AG04450 (cell line): Measurements from ENCODE around the gene OTOF. TPM values are rescaled to one million over a fixed set of nuclear protein-coding genes. Genes with fewer than 3 reads are reported as not detected.
A peak's percentile ranks its signal among the peaks of the same experiment; 100 is the strongest.

ENCODE experiments used
- CTCF ChIA-PET: fragments of 300-600, 350-600 bp; formaldehyde crosslinking; extraction: SDS; loops from one replicate; lab custom pipeline; 2022; ENCODE audit warnings: antibody characterized with exemption, inconsistent platforms; lab: Charles Lee
- POLR2A ChIA-PET: fragments of 350-600 bp; formaldehyde crosslinking; extraction: SDS; loops from one replicate; lab custom pipeline; 2021; ENCODE audit warnings: antibody characterized with exemption, inconsistent platforms; lab: Yijun Ruan, JAX
- DNase-seq: peaks from one replicate; pipeline ENCODE4 v3.0.0-alpha.2; 2011; ENCODE audit warnings: low read depth, low spot score
- H3K27ac ChIP-seq: one replicate; pipeline ENCODE4 v1.5.1; 2012; ENCODE audit warnings: low read depth, low read length, control low read depth
- H3K27me3 ChIP-seq: one replicate; pipeline ENCODE4 v1.6.0; 2012; ENCODE audit warnings: low read length; ENCODE audit not compliant: control insufficient read depth, insufficient read depth
- H3K4me3 ChIP-seq: 2 replicates; pipeline ENCODE4 v1.5.1; 2011; ENCODE audit warnings: mild to moderate bottlenecking, low read depth, low read length, control low read depth
- H3K9me3 ChIP-seq: 2 replicates; pipeline ENCODE4 v1.5.1; 2012; ENCODE audit warnings: low read length; ENCODE audit not compliant: control insufficient read depth, insufficient read depth
- polyA plus RNA-seq: library from polyadenylated mRNA; depleted of rRNA; stranded (reverse); fragments of >200 nt; gene quantifications from 2 replicates; pipeline ENCODE4 v1.2.3, GENCODE V29; 2011
- TF ChIP-seq, protein P1 (sequence below): IDR thresholded peaks from 2 replicates; pipeline ENCODE4 v1.5.1; 2011; ENCODE audit warnings: low read depth, low read length, control low read depth, inconsistent platforms

Gene OTOF
- polyA plus RNA-seq, 1 experiment = not detected

DNA sequence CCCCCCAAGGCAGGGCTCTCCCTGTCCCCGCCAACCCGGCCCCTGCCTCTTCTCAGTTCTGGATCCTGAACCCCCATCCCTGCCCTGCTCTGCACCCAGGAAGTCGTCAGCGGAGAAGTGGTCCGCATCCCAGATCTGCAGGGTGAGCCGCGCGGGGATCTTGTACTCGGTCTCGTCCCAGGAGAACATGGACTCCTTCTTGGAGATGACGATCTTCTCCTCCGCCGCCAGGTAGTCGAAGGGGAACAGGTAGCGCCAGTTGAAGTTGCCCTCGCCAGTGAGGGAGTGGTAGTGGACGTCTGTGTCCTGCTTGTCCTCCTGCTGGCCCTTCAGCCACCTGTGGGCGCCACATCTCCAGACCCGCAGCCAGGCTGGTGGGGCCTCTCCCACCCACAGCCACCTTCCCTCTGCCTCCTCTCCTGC is 16.3 kb downstream of the OTOF start:
- TF ChIP-seq, protein P1, sequence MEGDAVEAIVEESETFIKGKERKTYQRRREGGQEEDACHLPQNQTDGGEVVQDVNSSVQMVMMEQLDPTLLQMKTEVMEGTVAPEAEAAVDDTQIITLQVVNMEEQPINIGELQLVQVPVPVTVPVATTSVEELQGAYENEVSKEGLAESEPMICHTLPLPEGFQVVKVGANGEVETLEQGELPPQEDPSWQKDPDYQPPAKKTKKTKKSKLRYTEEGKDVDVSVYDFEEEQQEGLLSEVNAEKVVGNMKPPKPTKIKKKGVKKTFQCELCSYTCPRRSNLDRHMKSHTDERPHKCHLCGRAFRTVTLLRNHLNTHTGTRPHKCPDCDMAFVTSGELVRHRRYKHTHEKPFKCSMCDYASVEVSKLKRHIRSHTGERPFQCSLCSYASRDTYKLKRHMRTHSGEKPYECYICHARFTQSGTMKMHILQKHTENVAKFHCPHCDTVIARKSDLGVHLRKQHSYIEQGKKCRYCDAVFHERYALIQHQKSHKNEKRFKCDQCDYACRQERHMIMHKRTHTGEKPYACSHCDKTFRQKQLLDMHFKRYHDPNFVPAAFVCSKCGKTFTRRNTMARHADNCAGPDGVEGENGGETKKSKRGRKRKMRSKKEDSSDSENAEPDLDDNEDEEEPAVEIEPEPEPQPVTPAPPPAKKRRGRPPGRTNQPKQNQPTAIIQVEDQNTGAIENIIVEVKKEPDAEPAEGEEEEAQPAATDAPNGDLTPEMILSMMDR = no peak
- DNase-seq = no peak
- POLR2A ChIA-PET = no interaction called here
- CTCF ChIA-PET = no interaction called here
- Histone ChIP-seq H3K4me3 (no peak overlapping the region), H3K9me3 (no peaks in the 10 kb centered on the region; the same call in 1 of the 2 replicates), H3K27me3 (peaks cover 10% of the 10 kb centered on the region), H3K27ac (no peak overlapping the region)

DNA sequence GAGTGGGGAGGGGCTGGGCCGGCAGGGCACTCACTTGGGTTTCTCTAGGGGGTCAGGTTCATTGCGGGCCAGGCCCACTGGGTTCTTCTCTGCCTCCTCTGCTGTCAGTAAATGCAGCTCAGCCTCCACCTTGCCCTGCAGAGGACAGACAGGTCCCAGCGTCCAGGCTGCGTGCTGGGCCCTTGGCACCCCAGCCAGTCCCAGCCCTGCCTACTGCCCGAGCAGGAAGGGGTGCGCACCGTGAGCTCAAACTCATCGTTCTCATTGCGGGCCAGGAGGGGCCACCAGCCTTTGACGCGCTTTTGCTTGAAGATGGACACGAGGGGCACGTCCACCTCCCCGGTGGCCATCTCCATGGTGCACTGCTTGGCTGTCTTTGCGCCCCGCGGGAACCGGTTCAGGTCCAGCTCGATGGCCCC is 17.3 kb downstream of the OTOF start:
- DNase-seq = no peak
- POLR2A ChIA-PET = no interaction called here
- Histone ChIP-seq H3K9me3 (no peaks in the 10 kb centered on the region; the same call in 1 of the 2 replicates), H3K27me3 (peaks cover 10% of the 10 kb centered on the region), H3K4me3 (no peak overlapping the region), H3K27ac (no peak overlapping the region)
- CTCF ChIA-PET = interaction anchor here (2.1 kb wide), 1 partner anchor 117 kb away, joined by 6 read pairs; no protein-coding TSS in a partner anchor
- TF ChIP-seq, protein P1 = no peak

DNA sequence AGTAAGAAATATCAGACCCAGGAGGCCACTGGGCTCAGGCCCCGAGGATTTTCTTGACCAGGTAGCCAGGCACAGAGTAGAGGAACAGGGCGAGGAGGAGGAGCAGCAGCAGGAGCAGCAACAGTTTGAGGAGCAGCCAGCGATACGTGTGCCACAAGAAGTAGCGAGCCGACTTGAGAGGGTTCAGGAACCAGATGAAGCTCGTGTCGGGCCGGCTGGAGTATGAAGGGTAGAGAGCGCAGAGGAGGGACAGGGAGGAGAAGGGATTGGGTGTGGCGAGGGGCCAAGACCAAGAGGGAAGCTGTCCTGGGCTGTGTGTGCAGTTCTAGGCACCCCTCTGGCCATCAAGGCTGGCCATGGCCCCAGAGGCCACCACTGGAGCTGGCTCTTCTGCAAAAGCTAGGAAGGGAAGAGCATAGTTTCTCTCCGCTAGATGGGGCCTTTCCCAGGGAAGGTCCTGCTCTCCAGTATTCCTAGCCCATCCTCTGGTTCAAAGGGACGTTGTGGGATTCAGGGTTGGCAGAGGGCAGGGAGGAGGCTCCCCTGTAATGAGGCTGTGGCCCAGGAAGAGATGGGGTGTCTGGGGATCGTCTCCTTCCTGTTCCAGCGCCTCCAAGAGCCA is 17.8 kb downstream of the OTOF start:
- Histone ChIP-seq H3K9me3 (no peaks in the 10 kb centered on the region; the same call in 1 of the 2 replicates), H3K4me3 (no peak overlapping the region), H3K27me3 (peaks cover 10% of the 10 kb centered on the region), H3K27ac (no peak overlapping the region)
- CTCF ChIA-PET = interaction anchor here (2.1 kb wide), 1 partner anchor 118 kb away, joined by 6 read pairs; no protein-coding TSS in a partner anchor
- TF ChIP-seq, protein P1 = peak; percentile 20; the same call in 1 of the 2 replicates
- no peak for DNase-seq
- POLR2A ChIA-PET = no interaction called here

DNA sequence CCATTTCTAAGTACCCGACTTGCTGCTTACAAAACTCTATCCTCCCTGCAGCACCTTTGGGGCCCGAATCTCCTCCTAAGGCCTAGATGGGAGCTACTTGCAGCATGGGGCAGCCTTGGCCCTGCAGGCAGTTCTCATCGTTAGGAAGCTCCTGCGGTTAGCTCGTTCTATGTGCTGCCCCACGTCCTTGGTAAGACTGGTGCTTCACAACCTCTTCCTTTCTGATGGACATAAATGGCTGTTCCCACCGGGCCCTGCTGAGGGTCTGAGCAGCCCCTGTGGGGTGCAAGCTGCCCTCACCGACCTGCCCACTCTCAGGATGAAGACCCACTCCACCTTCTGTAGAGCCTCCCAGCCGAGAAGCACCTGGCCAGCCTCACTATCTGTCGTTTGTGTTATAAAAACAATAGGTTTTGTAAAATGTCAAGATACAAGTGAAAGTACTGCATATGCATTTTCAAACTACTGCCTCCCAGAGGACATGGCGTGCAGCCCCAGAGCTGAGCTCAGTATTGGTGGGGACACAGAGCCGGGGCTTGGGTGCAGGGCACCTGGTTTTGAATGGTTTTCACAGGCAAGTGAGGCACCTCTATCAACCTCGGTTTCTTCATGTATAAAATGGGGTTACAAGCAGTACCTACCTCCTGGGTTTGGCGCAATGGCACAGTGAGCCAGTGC is 19.4 kb downstream of the OTOF start:
- CTCF ChIA-PET = interaction anchor here (2.1 kb wide), 1 partner anchor 119 kb away, joined by 6 read pairs; no protein-coding TSS in a partner anchor
- peaks cover 13% of the 10 kb centered on the region for H3K27me3 ChIP-seq
- no peak overlapping the region for H3K4me3 ChIP-seq
- TF ChIP-seq, protein P1 = no peak
- DNase-seq = no peak
- POLR2A ChIA-PET = no interaction called here
- H3K27ac ChIP-seq = no peak overlapping the region
- H3K9me3 ChIP-seq = no peaks in the 10 kb centered on the region; the same call in 1 of the 2 replicates
